SK-N-SH (cell line): ENCODE results near the gene MAML3. TPM values are rescaled to one million over a fixed set of nuclear protein-coding genes. Genes with fewer than 3 reads are reported as not detected.

Experiments used
- CHD2 ChIP-seq: fragments of 150-350 bp; IDR thresholded peaks from 2 replicates; pipeline ENCODE4 v1.6.1; 2018; ENCODE audit warnings: low read length; ENCODE audit not compliant: partially characterized antibody
- CTCF ChIP-seq: fragments of 200-600 bp; sonication (generic); IDR thresholded peaks from 2 replicates; pipeline ENCODE4 v1.6.1; 2017; ENCODE audit warnings: antibody characterized with exemption, mild to moderate bottlenecking, moderate library complexity
- ELF1 ChIP-seq: IDR thresholded peaks from 2 replicates; pipeline ENCODE4 v1.4.0; 2012
- EP300 ChIP-seq, 2 experiments: IDR thresholded peaks; 2 replicates each; pipeline versions ENCODE4 v1.4.0 to v1.6.1; 2012; ENCODE audit warnings: borderline replicate concordance in 1 of 2, low read depth in 1 of 2, low read length in 1 of 2
- FOSL2 ChIP-seq: IDR thresholded peaks from 2 replicates; pipeline ENCODE4 v1.4.0; 2012; ENCODE audit warnings: low read depth, mild to moderate bottlenecking, moderate library complexity, borderline replicate concordance
- FOXJ3 ChIP-seq: sonication (generic); formaldehyde crosslinking; IDR thresholded peaks from 2 replicates; pipeline ENCODE4 v1.5.1; 2020; ENCODE audit warnings: mild to moderate bottlenecking, missing genetic modification reagents
- FOXM1 ChIP-seq: IDR thresholded peaks from 2 replicates; pipeline ENCODE4 v1.4.0; 2012; ENCODE audit warnings: low read depth, mild to moderate bottlenecking
- GATA2 ChIP-seq: sonication (generic); formaldehyde crosslinking; IDR thresholded peaks from 2 replicates; pipeline ENCODE4 v1.5.0; 2020; ENCODE audit warnings: mild to moderate bottlenecking, missing genetic modification reagents
- IRF3 ChIP-seq: fragments of 150-350 bp; IDR thresholded peaks from 2 replicates; pipeline ENCODE4 v1.6.1; 2016; ENCODE audit warnings: mild to moderate bottlenecking, low read depth, low read length
- MAX ChIP-seq: IDR thresholded peaks from 2 replicates; pipeline ENCODE4 v1.4.0; 2012; ENCODE audit warnings: low read depth
- MXI1 ChIP-seq: IDR thresholded peaks from 2 replicates; pipeline ENCODE4 v1.6.1; 2012; ENCODE audit warnings: mild to moderate bottlenecking, low read depth, low read length, improper control_type of control experiment
- POLR2AphosphoS5 ChIP-seq: IDR thresholded peaks from 2 replicates; pipeline ENCODE4 v1.6.1; 2012; ENCODE audit warnings: low read depth, low read length
- RAD21 ChIP-seq: IDR thresholded peaks from 2 replicates; pipeline ENCODE4 v1.6.1; 2012; ENCODE audit warnings: mild to moderate bottlenecking, low read length
- SIN3A ChIP-seq: IDR thresholded peaks from 2 replicates; pipeline ENCODE4 v1.6.1; 2012; ENCODE audit warnings: low read depth, mild to moderate bottlenecking, low read length, moderate library complexity, borderline replicate concordance
- TCF12 ChIP-seq: IDR thresholded peaks from 2 replicates; pipeline ENCODE4 v1.4.0; 2012
- YY1 ChIP-seq: IDR thresholded peaks from 2 replicates; pipeline ENCODE4 v1.4.0; 2012; ENCODE audit warnings: low read depth, mild to moderate bottlenecking
- ZBTB33 ChIP-seq: IDR thresholded peaks from 2 replicates; pipeline ENCODE4 v1.4.0; 2012; ENCODE audit warnings: low read depth, borderline replicate concordance
- polyA plus RNA-seq, 3 experiments: library from polyadenylated mRNA; depleted of rRNA; stranded (reverse); fragments of >200 nt; gene quantifications; 2 replicates each; pipeline ENCODE4 v1.2.3, GENCODE V29; 2012
- TF ChIP-seq, protein P1 (sequence below): IDR thresholded peaks from 2 replicates; pipeline ENCODE4; 2012

The MAML3 gene
- polyA plus RNA-seq, 1 of the 3 experiments (the other 2 are of a cell fraction) = 5.3 TPM

DNA sequence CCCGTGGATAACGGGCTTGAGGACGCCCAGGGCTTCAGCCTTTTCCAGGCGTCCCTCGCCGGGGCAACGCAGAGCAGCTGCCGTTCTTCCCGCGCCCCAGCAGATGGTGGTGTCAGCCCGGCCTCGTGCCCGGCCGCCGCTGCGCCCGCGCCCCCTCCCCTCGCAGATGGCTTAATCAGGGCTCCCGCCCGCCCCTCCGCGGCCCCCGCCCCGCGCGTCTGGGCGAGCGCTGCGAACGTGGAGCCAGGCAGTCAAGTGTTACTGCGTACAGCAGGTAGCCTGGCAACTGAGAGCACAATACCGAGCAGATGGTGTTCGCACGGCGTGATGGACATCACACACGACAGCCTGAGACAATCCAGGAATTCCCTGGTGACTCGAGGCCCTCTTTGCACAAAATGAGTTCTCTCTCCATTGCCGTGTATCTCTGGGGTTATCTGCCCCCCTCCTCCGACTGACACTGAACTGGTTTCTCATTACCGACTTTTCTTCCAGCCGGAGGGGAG lies 419.1 kb downstream of the MAML3 start (continued):
- TF ChIP-seq ELF1 = no peak
- TF ChIP-seq SIN3A = no peak
- TF ChIP-seq IRF3 = no peak
- TF ChIP-seq MAX = peak; percentile 83
- TF ChIP-seq RAD21 = peak; percentile 82
- TF ChIP-seq POLR2AphosphoS5 = no peak
- TF ChIP-seq FOSL2 = no peak
- TF ChIP-seq TCF12 = peak; percentile 60
- peak; percentile 87 for TF ChIP-seq CHD2
- TF ChIP-seq, protein P1, sequence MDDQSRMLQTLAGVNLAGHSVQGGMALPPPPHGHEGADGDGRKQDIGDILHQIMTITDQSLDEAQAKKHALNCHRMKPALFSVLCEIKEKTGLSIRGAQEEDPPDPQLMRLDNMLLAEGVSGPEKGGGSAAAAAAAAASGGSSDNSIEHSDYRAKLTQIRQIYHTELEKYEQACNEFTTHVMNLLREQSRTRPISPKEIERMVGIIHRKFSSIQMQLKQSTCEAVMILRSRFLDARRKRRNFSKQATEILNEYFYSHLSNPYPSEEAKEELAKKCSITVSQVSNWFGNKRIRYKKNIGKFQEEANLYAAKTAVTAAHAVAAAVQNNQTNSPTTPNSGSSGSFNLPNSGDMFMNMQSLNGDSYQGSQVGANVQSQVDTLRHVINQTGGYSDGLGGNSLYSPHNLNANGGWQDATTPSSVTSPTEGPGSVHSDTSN = peak; percentile 61
- TF ChIP-seq GATA2 = peak; percentile 97
- no peak for TF ChIP-seq FOXM1
- no peak for TF ChIP-seq ZBTB33
- peak; percentile 93 for TF ChIP-seq FOXJ3
- TF ChIP-seq YY1 = no peak
- TF ChIP-seq EP300 (IDR thresholded peaks at IDR 0.05; ENCODE audit: borderline replicate concordance in 1 of 2, low read depth in 1 of 2, low read length in 1 of 2) = peak in 1 of 2 experiments; percentile 97; a peak in 2 of 4 replicates
- TF ChIP-seq MXI1 = peak; percentile 82
- TF ChIP-seq CTCF = peak; percentile 77
